NCI-H82 treated with DMSO at 0.1 percent for 48 hours (cell line): ENCODE data around the gene SLX4IP.

Experiments used
- DNase-seq: peaks from one replicate; lab custom pipeline; 2025; ENCODE audit not compliant: unreplicated experiment; lab: John Stamatoyannopoulos, UW

Gene SLX4IP

DNA sequence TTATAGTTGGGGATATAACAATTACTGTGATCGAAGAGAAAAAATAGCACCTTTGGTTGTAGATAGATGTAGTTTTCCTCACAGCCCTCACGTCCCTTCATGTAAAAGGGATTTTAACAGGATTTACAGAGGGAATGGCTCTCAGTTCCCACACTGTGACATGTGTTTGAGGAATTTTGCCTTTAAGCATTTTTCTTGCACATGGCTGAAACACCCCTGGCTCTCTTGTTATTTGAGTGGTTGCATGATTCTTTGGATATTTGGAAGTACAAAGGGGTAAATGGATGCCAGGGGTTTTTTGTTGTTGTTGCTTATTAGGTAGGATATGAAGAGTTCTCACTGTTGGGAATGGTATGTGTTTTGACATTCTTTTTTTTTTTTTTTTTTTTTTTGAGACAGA lies 190.5 kb downstream of the SLX4IP start:
- DNase-seq = no peak

DNA sequence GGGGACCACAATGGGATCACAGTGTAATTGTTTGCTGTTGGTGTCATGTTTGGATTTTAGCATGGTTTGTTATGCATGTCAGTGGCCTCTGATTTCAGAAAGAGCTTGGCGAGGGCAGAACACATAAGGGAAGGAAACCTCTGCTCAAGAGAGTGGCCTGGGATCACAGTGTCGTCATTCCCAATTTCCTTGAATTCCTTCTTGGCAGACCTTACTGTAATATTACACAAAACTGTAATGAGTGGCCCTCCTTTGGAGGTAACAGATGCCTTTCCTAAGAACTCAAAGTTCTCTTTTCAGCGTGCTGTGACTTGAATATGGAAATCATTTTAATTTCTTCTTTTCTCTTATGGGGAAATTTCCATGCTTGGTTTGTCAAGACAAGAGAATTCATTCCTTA lies 191.8 kb downstream of the SLX4IP start:
- DNase-seq = no peak

DNA sequence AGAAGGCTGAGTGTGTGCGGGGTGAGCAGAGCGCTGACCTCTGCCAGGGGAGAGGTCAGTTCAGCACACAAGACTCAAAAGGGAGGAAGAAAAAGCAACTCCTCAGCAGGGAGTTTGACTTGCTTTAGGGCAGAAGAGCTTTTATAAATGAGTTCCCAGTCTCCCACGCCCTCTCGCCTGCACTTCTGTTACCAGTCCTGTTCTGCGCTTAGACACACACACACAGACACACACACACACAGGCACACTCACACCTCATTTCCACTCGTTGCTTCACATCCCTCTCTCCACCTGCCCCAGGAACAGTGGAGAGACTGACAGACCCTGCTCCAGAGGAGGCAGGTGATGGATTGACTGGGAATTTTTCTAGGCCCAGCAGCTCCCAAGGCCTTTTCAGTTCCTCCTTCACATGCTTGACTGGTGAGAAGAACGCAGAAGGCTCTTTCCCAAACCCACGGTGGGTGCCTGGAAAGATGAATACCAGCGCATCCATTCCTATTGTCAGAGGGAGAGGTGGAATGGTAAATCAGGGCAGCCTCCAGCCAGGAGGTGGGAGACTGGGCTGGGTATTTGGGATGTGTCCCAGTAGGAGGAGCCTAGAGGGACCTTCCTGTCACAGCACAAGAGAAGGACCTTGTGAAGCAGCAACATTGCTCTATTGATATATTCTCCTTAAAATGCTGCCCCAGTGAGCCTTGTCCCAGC lies 195.0 kb downstream of the SLX4IP start:
- no peak for DNase-seq

DNA sequence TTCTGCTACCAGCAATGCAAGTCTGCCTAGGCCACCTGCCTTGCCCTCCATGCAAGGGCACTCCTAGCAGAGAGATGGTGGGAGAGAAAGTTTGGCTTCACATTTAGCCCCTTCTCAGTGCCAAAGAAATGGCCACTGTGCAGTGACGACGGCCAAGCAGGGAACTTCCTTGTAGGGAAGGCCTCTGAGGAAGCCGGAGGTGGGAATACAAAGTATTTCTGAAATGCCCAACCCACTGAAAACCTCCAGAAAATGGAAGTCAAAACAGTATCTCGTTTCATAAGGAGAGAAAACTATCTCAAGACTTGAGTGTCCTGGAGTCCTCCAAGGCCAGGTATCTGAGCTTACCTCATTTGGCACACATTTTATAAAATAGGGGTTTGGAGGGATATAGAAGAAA lies 196.0 kb downstream of the SLX4IP start:
- no peak for DNase-seq

DNA sequence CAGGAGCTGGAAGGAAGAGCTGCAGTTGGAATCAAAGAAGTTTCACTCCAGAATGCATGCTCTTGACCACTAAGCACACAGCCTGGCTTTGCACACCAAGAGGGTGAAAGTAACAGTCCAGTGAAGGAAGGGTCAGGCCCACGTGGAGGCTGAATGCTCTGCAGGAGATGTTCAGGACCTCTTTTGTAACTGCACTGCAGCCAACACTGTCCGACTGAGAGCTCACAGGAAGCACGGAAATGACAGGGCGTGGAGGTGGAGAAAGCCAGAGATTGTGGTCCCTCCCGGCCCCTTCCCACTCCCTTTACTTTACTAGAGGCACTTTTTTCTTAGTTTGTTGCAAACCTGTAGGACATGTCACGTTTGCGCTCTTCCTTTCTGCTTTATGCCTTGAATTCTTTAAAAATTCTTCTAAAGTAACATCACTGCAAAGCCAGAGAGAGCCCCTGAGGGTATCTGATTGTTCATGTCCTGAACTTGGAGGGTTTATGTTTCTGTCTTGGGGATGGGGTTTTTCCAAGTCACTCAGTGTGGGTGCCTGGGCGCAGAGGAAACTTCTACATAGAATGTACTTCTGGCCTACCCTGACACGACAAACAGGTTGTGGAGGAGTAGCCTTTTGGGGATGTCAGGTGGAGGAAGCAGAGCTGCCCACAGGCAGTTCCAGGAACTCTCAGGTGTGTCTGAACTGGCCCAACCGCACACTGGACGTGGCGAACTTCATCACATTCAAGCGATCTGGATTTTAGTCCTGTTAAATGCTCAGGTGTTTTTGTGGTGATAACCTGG lies 197.8 kb downstream of the SLX4IP start:
- no peak for DNase-seq

DNA sequence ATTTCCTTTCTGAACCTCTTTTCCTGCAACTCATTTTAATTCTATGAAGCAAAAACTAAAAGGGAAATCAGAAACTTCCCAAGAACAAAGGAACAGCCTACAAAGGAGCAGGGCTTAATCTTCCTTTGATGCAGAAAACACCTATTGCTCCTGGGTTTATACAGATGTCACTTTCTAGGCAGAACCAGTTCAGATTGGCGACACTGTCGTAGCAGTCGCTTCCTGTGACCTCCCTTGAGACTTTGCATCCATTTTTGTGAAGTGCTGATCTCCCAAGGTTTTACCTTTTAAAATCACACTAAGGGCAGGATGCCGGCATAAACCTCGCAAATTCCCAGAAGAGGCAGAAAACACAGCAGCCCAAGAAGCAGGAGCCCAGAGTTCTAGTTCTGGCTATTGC lies 198.6 kb downstream of the SLX4IP start:
- no peak for DNase-seq

DNA sequence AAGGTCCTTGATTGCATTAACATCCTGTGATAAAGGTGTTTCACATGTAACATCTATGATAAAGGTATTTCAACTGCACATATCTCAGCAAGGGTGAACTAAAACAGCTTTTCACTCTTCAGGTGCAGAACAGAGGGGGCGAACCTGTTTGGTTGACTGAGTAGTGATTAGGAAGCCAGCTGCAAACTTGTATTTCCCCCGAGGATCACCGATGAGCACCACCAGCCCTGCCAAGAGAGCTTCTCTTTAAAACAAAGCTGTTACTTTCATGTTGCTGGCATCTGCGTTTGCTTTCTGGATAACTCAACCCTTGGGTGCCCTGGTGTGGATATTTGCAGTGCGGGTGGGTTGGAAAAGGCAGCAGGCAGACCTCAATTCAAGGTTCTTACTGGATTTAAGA lies 199.1 kb downstream of the SLX4IP start:
- DNase-seq = no peak

DNA sequence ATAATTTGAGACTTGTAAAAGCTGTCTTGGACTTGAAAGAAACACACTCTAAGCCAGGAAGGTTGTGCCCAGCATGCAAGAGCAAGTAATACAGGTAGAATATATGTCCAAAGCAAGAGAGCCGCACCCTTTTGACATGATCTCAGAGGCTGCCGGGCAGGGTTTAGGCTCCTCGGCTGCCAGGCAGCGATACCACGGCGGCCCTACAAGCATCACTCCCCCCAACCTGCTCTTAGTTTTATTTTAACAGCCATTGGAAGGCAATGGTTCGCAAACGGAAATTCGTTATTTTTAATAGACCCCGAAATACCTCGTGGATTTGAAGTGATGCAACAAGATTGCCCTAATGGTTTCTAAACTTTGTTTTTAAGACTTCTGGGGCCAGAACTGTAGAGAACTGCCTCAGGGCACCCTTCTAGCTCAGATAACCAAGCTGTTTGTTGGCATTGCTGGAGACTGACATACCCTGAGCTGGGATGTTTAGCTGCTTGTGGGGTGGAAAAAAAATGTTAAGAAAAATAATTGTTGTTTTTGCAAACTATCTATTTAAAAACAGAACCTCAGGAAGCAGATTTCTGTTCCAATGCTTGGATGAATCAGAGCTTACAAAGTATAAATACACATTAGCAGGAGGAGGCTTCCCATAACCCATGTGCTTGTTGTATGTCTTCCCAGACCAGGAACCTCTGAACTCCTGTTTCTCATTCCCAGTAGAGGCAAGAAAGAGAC lies 199.7 kb downstream of the SLX4IP start:
- DNase-seq = no peak

DNA sequence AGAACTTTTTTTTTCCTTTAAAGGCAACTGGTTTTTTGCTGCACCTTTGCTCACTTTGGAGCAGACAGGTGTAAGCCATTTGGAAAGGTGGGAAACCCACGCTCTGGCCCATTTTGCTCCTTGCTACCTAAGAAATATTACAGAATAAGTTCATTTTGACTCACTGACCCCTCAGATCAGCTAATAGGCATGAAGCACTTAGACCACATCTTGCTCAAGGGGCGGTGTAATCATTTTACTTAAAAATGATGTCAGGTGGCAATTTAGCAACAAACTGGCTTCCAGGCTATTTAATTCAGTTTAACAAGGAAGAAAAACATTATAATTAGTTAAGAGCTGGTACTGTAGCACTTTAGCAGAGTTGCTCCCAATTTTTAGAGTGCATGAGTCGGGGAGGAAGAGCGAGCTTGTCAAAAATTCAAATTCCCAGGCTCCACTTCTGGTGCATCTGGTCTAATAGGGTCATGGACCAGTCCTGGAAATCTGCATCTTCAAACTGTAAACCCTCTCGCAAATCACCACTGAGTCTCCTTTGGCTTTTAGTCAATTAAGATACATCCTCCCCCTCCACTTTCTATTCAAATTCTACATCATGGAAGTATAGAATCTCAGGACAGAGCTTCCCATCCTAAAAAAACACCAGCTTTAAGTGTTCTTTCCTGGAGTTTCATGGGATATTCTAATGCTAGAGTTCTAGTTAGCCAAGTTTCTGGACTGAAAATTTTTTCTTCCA lies 200.5 kb downstream of the SLX4IP start:
- no peak for DNase-seq

DNA sequence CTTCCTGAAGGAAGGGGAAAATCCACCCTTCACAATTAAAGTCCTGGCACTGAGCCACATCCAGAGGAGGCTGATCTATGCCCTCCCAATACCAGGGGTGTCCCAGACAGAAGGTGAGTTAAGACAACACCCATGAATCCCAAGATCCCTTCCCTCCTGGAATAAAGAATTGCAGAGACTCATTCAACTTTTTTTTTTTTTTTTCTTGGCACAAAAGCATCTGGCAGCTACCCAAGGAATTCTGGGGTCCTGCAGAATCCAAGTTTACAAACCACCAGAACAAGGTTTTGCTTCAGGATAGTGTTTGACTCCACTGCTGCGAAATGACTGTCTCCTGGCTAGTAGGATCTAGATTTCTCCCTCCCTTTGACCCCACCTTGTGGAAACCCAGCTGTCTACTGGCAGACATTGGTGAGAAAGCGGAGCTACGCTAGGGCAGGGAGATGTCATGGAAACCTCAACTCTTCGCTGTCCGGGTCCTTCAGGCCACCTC lies 201.3 kb downstream of the SLX4IP start:
- DNase-seq = no peak

DNA sequence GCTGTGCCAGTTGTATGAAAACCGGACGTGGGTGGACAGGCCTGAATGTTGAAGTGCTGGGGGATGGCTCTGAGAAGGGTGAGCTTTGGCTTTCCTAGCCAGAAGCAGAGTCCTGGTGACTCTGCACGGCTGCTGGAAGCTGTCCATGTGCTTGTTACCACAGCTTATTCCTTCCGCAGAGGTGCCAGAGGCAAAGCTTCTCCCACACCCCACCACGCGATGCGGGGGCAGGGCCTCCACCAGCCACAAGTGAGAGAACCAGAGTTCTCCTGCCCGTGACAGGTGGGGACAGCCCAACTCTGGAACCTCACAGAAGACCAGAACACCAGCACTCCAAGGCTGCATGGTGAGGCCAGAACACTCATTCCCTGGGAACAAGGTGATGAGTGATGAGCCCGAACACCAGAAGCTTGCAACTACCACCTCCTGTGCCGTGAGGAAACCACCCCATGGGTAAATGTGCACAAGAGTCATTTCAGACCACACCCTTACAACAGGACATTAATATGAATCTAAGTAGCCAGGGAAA lies 202.0 kb downstream of the SLX4IP start:
- DNase-seq = no peak

DNA sequence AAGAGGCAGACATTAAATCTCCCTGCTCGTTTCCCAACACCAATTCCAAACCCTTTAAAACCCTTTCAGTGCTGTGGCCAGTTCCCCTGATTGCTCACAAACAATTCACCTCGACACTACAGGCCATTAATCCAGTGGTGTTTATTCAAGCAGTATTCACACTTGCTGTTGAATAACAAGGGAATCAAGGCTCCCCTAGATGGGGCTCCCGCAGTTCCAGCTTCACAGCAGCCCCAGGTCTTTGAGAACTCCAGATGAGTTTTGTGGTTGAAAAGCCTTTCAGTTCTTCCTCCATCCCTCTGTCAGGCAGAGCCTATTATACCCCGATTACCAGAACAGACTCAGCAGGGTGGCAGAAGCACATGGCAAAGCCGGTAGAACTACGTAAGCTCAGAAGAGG lies 202.5 kb downstream of the SLX4IP start:
- no peak for DNase-seq

DNA sequence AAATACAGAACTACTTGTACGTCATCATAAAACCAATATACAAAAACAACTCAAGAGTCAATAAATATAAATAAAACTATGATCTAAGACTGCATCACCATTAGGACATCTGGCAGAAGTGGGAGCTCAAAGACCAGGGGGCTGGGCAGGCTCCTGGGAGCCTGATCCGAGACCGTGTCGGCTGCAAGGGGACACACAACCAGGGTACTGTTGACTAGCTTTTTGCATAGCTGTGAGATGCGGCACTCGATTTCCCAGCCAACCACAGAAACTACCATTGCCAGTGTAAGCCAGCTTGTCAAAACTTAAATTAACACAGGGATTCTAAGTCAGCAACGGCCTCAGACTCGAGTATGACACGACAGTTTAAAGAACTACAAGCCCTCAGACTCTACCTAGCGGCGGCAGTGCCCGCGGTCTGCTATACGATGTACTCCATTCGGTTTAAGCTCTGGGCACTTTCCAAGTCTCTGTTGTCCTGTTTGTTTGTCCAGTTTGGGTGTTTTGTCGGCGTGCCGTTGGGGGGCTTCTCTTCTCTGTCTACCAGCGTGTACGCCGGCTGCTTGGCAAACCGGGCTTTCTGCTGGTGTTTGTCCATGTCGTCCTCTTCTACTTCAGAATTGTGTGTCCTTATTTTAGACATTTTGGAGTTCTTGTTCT lies 204.1 kb downstream of the SLX4IP start:
- DNase-seq = no peak

DNA sequence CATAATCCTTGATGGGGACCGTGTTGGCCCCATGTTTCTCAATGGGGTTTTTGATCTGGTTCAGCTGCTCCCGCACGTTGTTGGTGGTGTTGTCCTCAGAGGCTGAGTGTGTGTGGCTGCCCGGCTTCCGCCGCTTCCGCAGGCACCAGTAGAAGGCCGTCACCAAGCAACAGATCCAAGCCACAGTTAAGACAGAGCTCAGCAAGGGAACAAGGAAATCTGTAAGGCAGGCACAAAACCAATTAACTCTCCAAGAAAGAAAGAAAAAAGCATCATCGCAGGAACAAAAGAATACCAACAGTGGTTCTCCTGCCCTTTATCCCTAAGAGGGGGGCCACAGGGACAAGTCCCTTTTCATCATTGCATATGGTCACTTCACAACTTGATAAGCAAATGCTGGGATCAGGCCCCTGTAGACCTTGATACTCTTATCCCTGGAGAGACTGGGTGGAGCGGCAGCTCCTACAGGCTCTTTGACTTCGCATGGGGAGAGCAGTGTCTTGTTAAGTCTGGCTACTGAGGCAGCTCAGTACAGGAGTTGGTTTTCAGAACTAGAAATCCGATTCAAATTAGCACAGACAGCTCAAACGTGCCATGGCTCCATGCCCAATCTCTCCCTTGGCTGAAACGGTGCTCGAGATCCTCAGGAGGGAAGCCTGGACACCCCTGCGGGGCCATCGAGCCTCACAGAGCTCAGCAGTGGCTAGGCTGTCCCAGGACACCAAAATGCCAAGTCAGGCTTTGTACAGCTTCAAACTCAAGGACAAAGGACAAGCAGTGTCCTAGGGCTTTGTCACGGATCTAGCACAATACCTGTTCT lies 204.8 kb downstream of the SLX4IP start:
- DNase-seq = no peak

DNA sequence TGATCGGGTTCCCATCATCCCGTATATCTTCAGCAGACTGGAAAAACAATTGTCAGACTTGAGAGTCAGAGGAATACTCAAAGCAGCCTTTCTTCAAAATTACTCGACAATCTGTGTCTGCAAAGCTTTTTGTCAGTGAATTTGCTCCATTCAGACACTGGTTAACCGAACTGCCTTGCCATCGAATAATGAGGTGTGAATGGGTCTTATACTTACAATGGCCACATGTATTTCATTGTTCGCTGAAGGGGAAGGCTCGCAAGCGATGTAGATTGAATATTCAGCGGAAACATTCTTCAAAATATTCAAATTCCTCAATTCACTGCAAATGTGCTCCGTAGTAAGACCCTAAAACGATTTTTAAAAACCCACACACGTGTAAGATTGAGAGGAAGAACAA lies 205.8 kb downstream of the SLX4IP start:
- DNase-seq = no peak

DNA sequence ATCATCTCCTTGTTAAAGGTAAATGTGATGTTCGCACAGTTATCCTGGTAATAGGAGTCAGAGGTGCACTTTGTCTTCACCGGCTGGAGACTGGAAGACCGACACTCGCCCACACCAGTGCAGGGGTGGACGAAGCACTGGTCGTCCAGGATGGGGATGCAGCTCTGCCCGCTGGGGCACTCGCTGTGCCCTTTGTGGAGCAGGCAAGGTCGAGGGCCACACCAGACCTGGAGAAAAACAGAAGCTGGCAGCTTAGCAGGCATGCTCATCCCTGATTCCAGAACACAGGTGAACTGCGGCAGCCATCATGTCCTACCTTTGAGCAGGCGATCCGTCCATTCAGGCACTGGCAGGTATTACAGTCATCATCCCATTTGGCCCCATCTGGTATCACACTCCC lies 206.4 kb downstream of the SLX4IP start:
- no peak for DNase-seq

DNA sequence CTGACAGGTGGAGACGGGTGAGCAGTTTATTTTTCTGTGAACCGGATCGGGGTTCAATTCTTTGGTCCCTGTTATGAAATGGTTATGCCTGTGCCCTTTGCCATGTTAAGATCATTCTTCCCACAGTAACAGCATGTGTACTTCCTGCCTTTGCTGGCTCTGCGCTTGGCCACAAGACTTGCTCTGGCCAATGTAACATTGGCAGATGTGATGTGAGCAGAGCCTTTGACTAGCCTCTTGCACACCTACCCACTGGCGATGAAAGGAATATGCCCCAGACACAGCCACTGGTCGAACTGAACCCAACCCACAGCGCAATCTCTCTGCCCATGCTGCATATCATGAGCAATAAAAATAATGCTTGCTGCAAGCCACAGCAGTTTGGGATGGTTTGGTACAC lies 206.8 kb downstream of the SLX4IP start:
- DNase-seq = no peak

DNA sequence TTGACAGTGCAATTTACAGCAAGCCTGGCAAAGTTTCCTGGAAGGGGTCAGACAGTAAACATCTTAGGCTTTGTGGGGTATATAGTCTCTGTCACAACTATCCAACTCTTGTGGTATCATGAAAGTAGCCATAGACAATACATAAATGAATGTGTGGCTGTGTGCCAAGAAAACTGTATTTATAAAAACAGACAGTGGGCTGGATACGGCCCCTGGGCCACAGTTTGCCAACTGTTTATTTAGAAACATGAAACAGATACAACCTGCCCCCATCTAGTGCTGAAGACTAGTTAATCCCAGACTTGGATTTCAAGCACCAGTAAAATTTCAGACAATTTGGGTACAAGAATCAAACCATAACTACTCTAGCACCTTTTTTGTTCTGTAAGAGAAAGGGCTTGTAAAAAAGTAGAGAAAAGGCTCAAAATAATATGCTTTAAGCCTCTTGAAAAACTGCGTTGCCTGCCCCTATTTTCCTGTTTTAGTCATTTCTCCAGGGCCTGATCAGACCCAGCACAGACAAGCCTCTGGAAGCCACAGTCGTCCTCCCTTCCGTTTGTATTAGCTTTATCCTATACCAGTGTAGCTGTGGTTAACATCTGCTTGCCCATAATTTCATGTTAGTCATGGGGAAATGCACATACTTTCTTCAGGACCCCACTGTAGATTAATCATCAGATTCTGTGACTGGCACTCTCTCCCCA lies 207.9 kb downstream of the SLX4IP start:
- no peak for DNase-seq

DNA sequence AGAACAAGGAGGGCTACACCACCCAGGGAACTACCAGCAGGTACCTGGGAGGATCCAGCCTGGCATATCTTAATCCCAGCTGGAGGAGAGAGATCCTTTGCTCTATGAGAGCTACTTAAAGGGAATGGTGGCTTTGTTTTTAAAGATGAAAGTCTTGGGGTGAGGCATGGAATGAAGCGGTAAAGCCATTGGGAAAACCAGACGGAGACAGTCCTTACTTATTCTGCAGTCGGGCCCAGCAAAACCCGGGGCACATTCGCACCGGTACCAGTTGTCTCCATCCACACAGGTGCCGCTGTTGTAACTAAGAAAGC lies 208.4 kb downstream of the SLX4IP start:
- no peak for DNase-seq
